HepG2 (cell line): ENCODE measurements around the gene NSFL1C. TPM values are rescaled to one million over a fixed set of nuclear protein-coding genes. Genes with fewer than 3 reads are reported as not detected.
A peak's percentile ranks its signal among the peaks of the same experiment; 100 is the strongest.

Experiments used
- BORCS8-MEF2B ChIP-seq: sonication (generic); formaldehyde crosslinking; IDR thresholded peaks from 2 replicates; pipeline ENCODE4 v1.8.0; 2022; ENCODE audit warnings: mild to moderate bottlenecking, missing genetic modification reagents
- HNRNPH1 ChIP-seq: fragments of 200-400 bp; formaldehyde crosslinking; optimal IDR thresholded peaks from 2 replicates; pipeline ENCODE3; 2017; ENCODE audit warnings: mild to moderate bottlenecking, low read depth, low read length
- MEIS2 ChIP-seq: sonication (generic); formaldehyde crosslinking; IDR thresholded peaks from 2 replicates; pipeline ENCODE4 v1.9.0; 2021; ENCODE audit warnings: mild to moderate bottlenecking, missing genetic modification reagents
- NFRKB ChIP-seq: fragments of 450-650 bp; IDR thresholded peaks from 2 replicates; pipeline ENCODE4 v1.6.1; 2017
- PITX1 ChIP-seq: sonication (generic); formaldehyde crosslinking; IDR thresholded peaks from 2 replicates; pipeline ENCODE4 v1.5.1; 2020; ENCODE audit warnings: mild to moderate bottlenecking, missing genetic modification reagents
- SIN3B ChIP-seq: fragments of 150-350 bp; IDR thresholded peaks from 2 replicates; pipeline ENCODE4 v1.6.1; 2014; ENCODE audit warnings: low read length
- ZNF557 ChIP-seq: sonication (generic); formaldehyde crosslinking; IDR thresholded peaks from 2 replicates; pipeline ENCODE4 v1.4.0; 2020; ENCODE audit warnings: missing genetic modification reagents
- ZNF629 ChIP-seq: sonication (generic); formaldehyde crosslinking; conservative IDR thresholded peaks from 2 replicates; pipeline ENCODE4 v1.5.0; 2020; ENCODE audit warnings: missing genetic modification reagents
- ZNF646 ChIP-seq: sonication (generic); formaldehyde crosslinking; IDR thresholded peaks from 2 replicates; pipeline ENCODE4 v1.9.0; 2021; ENCODE audit warnings: mild to moderate bottlenecking, missing genetic modification reagents
- polyA plus RNA-seq, 8 experiments: library from polyadenylated mRNA; depleted of rRNA in 3 of 8; stranded (reverse) in 7 of 8; unstranded in 1 of 8; fragments of >200 nt; fragmentation: Illumina TruSeq in 4 of 8; extraction: Trizol in 4 of 8; gene quantifications; 2 replicates each; pipeline versions ENCODE4 v1.2.1 to v1.2.3, GENCODE V29; 2011 to 2016; ENCODE audit warnings: low read depth in 4 of 8, missing spikeins in 1 of 8, mixed read lengths in 1 of 8; ENCODE audit not compliant: insufficient read depth in 1 of 8
- total RNA-seq, 5 experiments: library from RNA; depleted of rRNA; stranded (reverse); fragments of >200 nt; fragmentation: Illumina TruSeq; extraction: Trizol; gene quantifications; 2 replicates each; pipeline ENCODE4 v1.2.3, GENCODE V29; 2016; ENCODE audit warnings: low read depth in 1 of 5
- TF ChIP-seq, protein P1 (sequence below), 2 experiments: fragments of 450-650 bp in 1 of 2; sonication (generic) in 1 of 2; formaldehyde crosslinking in 1 of 2; IDR thresholded peaks; 2 replicates each; pipeline versions ENCODE4 v1.6.1 to v1.8.0; 2016 to 2022; ENCODE audit warnings: antibody characterized with exemption in 1 of 2, mild to moderate bottlenecking in 1 of 2, missing genetic modification reagents in 1 of 2
- TF ChIP-seq, protein P2 (sequence below): sonication (generic); formaldehyde crosslinking; IDR thresholded peaks from 2 replicates; pipeline ENCODE4 v1.4.0; 2020; ENCODE audit warnings: mild to moderate bottlenecking, missing genetic modification reagents, borderline replicate concordance

NSFL1C gene
- total and polyA plus RNA-seq, 2 of the 13 experiments (the other 11 are each of a cell fraction or from before 2014, with no cell fraction given) = 22.9 to 62.7 TPM

DNA sequence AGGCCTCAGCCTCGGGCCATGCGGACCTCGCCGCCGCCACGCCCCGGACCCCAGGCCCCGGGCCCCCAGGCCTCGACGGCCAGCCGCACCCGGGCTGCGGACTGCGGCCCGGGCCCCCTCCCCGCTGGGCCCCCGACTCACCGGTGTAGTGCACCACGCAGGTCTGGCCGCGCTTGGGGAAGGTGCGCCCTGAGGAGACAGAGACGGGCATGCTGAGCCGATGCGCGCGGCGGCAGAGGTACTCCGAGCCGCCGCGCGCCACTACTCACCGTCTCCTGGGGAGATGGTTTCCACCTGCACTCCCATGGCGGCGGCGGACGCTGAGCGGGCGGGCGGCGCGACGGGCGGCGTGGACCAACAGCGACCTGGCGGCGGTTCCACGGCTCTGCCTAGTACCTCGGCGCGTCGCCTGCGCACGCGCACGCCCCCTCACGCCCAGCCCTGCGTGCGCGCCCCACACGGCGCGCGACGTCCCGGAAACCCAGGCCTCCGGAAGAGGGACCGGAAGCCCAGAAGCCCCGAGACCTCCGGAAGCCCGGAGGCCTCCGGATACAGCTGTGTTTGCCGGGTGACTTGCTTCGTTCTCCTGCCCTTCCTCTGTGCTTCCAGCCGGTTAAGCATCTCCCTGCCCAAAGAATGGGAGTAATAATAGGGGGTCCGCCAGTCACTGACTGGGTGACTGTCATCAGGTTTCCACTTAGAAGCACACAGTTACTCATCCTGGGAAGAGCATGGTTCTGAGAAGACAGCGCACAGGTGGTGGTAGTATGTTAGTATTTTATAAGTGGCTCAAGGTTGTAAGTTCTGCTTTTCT lies 73.7 kb downstream of the NSFL1C start, which contains the start of gene FKBP1A (continued):
- TF ChIP-seq, protein P1, sequence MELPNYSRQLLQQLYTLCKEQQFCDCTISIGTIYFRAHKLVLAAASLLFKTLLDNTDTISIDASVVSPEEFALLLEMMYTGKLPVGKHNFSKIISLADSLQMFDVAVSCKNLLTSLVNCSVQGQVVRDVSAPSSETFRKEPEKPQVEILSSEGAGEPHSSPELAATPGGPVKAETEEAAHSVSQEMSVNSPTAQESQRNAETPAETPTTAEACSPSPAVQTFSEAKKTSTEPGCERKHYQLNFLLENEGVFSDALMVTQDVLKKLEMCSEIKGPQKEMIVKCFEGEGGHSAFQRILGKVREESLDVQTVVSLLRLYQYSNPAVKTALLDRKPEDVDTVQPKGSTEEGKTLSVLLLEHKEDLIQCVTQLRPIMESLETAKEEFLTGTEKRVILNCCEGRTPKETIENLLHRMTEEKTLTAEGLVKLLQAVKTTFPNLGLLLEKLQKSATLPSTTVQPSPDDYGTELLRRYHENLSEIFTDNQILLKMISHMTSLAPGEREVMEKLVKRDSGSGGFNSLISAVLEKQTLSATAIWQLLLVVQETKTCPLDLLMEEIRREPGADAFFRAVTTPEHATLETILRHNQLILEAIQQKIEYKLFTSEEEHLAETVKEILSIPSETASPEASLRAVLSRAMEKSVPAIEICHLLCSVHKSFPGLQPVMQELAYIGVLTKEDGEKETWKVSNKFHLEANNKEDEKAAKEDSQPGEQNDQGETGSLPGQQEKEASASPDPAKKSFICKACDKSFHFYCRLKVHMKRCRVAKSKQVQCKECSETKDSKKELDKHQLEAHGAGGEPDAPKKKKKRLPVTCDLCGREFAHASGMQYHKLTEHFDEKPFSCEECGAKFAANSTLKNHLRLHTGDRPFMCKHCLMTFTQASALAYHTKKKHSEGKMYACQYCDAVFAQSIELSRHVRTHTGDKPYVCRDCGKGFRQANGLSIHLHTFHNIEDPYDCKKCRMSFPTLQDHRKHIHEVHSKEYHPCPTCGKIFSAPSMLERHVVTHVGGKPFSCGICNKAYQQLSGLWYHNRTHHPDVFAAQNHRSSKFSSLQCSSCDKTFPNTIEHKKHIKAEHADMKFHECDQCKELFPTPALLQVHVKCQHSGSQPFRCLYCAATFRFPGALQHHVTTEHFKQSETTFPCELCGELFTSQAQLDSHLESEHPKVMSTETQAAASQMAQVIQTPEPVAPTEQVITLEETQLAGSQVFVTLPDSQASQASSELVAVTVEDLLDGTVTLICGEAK (IDR thresholded peaks at IDR 0.05) = peak; percentile 87
- TF ChIP-seq, protein P1 (CRISPR knock-in tag; IDR thresholded peaks at IDR 0.05) = no peak
- TF ChIP-seq, protein P2, sequence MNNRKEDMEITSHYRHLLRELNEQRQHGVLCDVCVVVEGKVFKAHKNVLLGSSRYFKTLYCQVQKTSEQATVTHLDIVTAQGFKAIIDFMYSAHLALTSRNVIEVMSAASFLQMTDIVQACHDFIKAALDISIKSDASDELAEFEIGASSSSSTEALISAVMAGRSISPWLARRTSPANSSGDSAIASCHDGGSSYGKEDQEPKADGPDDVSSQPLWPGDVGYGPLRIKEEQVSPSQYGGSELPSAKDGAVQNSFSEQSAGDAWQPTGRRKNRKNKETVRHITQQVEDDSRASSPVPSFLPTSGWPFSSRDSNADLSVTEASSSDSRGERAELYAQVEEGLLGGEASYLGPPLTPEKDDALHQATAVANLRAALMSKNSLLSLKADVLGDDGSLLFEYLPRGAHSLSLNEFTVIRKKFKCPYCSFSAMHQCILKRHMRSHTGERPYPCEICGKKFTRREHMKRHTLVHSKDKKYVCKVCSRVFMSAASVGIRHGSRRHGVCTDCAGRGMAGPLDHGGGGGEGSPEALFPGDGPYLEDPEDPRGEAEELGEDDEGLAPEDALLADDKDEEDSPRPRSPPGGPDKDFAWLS (CRISPR knock-in tag) = no peak
- TF ChIP-seq SIN3B (peak; percentile 47; the same call in 1 of the 2 replicates), PITX1 (CRISPR knock-in tag) (peak; percentile 41; the same call in 1 of the 2 replicates), ZNF646 (CRISPR knock-in tag) (no peak), ZNF557 (CRISPR knock-in tag) (no peak), MEIS2 (CRISPR knock-in tag) (peak; percentile 20; the same call in 1 of the 2 replicates), NFRKB (no peak), ZNF629 (CRISPR knock-in tag) (no peak), HNRNPH1 (no peak), BORCS8-MEF2B (CRISPR knock-in tag) (peak; percentile 63; the same call in 1 of the 2 replicates)
